ENCODE results near the gene ABHD16A. TPM values are rescaled to one million over a fixed set of nuclear protein-coding genes. Genes with fewer than 3 reads are reported as not detected.

Gene ABHD16A
- total and polyA plus RNA-seq, 10 donors: 30.2 to 80.7 (median 64.2) TPM

- Histone ChIP-seq H3K9me3 (no peaks in the 10 kb centered on the region), H3K4me1 (peaks cover 7 to 31% (median 20%) of the 10 kb centered on the region in 6 donors), H3K4me3 (no peak overlapping the region), H3K27me3 (replicated peaks in 1 of 7) (no peaks in the 10 kb centered on the region), H3K36me3 (peaks cover 0 to 37% (median 18%) of the 10 kb centered on the region in 6 donors), H3K27ac (no peak overlapping the region)
- no peak for DNase-seq
- intact Hi-C loops (cut with DNase I; ENCODE audit: low total_unique reads): no loop called here
- TF ChIP-seq CTCF (IDR thresholded peaks at IDR 0.05 in 8 of 11, conservative IDR thresholded peaks at IDR 0.05 in 3 of 11): no peak
- TF ChIP-seq POLR2A (IDR thresholded peaks at IDR 0.05): no peak
- TF ChIP-seq POLR2AphosphoS5 (IDR thresholded peaks at IDR 0.05): no peak
- 71 to 87% (median 81%) methylated on average over 6 of the region's 6 CpGs for WGBS, 5 donors
Observed at GRCh38 chr6:31676904-31677303, 26.2 kb downstream of the ABHD16A start.

GRCh38 chr6:31676322-31676903 is 26.7 kb downstream of the ABHD16A start:
- 69 to 78% (median 70%) methylated on average over 4 of the region's 4 CpGs for WGBS, 5 donors
- H3K4me3 ChIP-seq: no peak overlapping the region
- H3K4me1 ChIP-seq: peaks cover 7 to 26% (median 15%) of the 10 kb centered on the region in 6 donors
- peaks cover 0 to 41% (median 23%) of the 10 kb centered on the region in 6 donors for H3K36me3 ChIP-seq
- TF ChIP-seq CTCF (IDR thresholded peaks at IDR 0.05 in 8 of 11, conservative IDR thresholded peaks at IDR 0.05 in 3 of 11) (no peak), POLR2A (IDR thresholded peaks at IDR 0.05) (no peak), POLR2AphosphoS5 (IDR thresholded peaks at IDR 0.05) (no peak)
- no peak for DNase-seq
- intact Hi-C loops (cut with DNase I; ENCODE audit: low total_unique reads): no loop called here
- H3K27ac ChIP-seq: peak overlapping the region in 1 of 8 donors; percentile 27
- H3K27me3 ChIP-seq (replicated peaks in 1 of 7): no peaks in the 10 kb centered on the region
- H3K9me3 ChIP-seq: no peaks in the 10 kb centered on the region

DNA sequence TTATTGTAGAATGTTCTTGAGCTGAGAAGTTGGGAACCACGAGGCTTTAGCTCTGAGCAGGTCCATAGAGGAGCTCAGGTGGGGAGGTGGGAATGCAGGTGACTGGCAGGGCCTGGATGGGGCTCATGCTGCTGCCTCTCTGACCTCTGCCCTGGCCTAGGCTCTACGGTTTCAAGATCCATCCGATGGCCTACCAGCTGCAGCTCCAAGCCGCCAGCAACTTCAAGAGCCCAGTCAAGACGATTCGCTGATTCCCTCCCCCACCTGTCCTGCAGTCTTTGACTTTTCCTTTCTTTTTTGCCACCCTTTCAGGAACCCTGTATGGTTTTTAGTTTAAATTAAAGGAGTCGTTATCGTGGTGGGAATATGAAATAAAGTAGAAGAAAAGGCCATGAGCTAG is 33.4 kb downstream of the ABHD16A start, which contains the start of gene LY6G5B:
Gene LY6G5B (plus strand): TSS at position 301 of the 400 bp plus-strand sequence. CDS start 975 bp downstream, outside the sequence.
- no peak for DNase-seq
- H3K9me3 ChIP-seq: no peaks in the 10 kb centered on the region
- intact Hi-C loops (cut with DNase I; ENCODE audit: low total_unique reads): no loop called here
- TF ChIP-seq POLR2AphosphoS5 (IDR thresholded peaks at IDR 0.05): no peak
- TF ChIP-seq CTCF (IDR thresholded peaks at IDR 0.05 in 8 of 11, conservative IDR thresholded peaks at IDR 0.05 in 3 of 11): no peak
- no peak for TF ChIP-seq POLR2A (IDR thresholded peaks at IDR 0.05)
- peaks cover 8 to 37% (median 25%) of the 10 kb centered on the region in 6 donors for H3K4me1 ChIP-seq
- H3K27me3 ChIP-seq (replicated peaks in 1 of 7): no peaks in the 10 kb centered on the region
- no peak within 1 kb of the TSS for H3K4me3 ChIP-seq
- no peak within 1 kb of the TSS for H3K27ac ChIP-seq
- H3K36me3 ChIP-seq: peaks cover 0 to 80% (median 68%) of the 10 kb centered on the region in 6 donors
- WGBS, 5 donors: 83 to 94% (median 87%) methylated on average over 8 of the region's 8 CpGs

- DNase-seq: peak; percentile 81
- Histone ChIP-seq H3K27me3 (replicated peaks in 1 of 7) (no peaks in the 10 kb centered on the region), H3K9me3 (no peaks in the 10 kb centered on the region), H3K4me3 (peak overlapping the region; percentile 75 to 85 (median 78)), H3K36me3 (peaks cover 0 to 75% (median 60%) of the 10 kb centered on the region in 6 donors), H3K4me1 (peaks cover 25 to 69% (median 55%) of the 10 kb centered on the region in 6 donors), H3K27ac (peak overlapping the region; percentile 96 to 99 (median 98))
- no peak for TF ChIP-seq POLR2AphosphoS5 (IDR thresholded peaks at IDR 0.05)
- no peak for TF ChIP-seq POLR2A (IDR thresholded peaks at IDR 0.05)
- TF ChIP-seq CTCF (IDR thresholded peaks at IDR 0.05 in 8 of 11, conservative IDR thresholded peaks at IDR 0.05 in 3 of 11): no peak
- intact Hi-C loops (cut with DNase I; ENCODE audit: low total_unique reads): no loop called here
- WGBS, 5 donors: 4 to 8% (median 6%) methylated on average over 15 of the region's 15 CpGs
Observed at GRCh38 chr6:31666337-31666965, 36.7 kb downstream of the ABHD16A start.
